H1 (cell line): ENCODE results near the gene VPS41. TPM values are rescaled to one million over a fixed set of nuclear protein-coding genes. Genes with fewer than 3 reads are reported as not detected.

Experiments used
- CTCF ChIA-PET: fragments of 300-600 bp; sonication (Branson Sonifier 250); formaldehyde crosslinking; loops from one replicate; lab custom pipeline; 2021; ENCODE audit not compliant: partially characterized antibody; lab: Charles Lee
- POLR2A ChIA-PET: fragments of 300-600 bp; sonication (Branson Sonifier 250); formaldehyde crosslinking; loops from one replicate; lab custom pipeline; 2021; ENCODE audit warnings: inconsistent platforms; ENCODE audit not compliant: partially characterized antibody; lab: Charles Lee
- DNase-seq, 2 experiments: peaks; one replicate each; pipeline versions ENCODE4 v3.0.0 to v3.0.0-alpha.2; 2010 to 2022; ENCODE audit warnings: low spot score in 2 of 2, low read depth in 1 of 2, mixed read lengths in 1 of 2
- FAIRE-seq: peaks from 2 replicates; lab custom pipeline; 2011; peaks lifted over from hg19 to GRCh38; lab: Jason Lieb, UNC
- H2AFZ ChIP-seq: 2 replicates; pipeline ENCODE4 v1.8.1; 2012; ENCODE audit warnings: low read length, inconsistent platforms
- H2AK5ac ChIP-seq: 2 replicates; pipeline ENCODE4 v1.6.1; 2013; ENCODE audit warnings: low read depth, low read length
- H2BK120ac ChIP-seq: replicated peaks from 2 replicates; pipeline ENCODE3; 2013; ENCODE audit warnings: low read depth, low read length, inconsistent platforms
- H2BK12ac ChIP-seq: 2 replicates; pipeline ENCODE4 v1.6.1; 2013; ENCODE audit warnings: low read depth, low read length
- H2BK15ac ChIP-seq: 2 replicates; pipeline ENCODE4 v1.6.1; 2013; ENCODE audit warnings: low read length
- H2BK20ac ChIP-seq: 2 replicates; pipeline ENCODE4 v1.6.1; 2013; ENCODE audit warnings: low read length
- H2BK5ac ChIP-seq: 2 replicates; pipeline ENCODE4 v1.6.1; 2013; ENCODE audit warnings: low read depth, low read length
- H3K14ac ChIP-seq: 2 replicates; pipeline ENCODE4 v1.6.1; 2013; ENCODE audit warnings: inconsistent platforms; ENCODE audit not compliant: insufficient read length
- H3K18ac ChIP-seq: 2 replicates; pipeline ENCODE4 v1.6.1; 2013; ENCODE audit warnings: low read length; ENCODE audit errors: extremely low read depth
- H3K23ac ChIP-seq: 2 replicates; pipeline ENCODE4 v1.6.1; 2013; ENCODE audit warnings: inconsistent platforms; ENCODE audit not compliant: insufficient read length
- H3K23me2 ChIP-seq: 2 replicates; pipeline ENCODE4 v1.6.1; 2013; ENCODE audit warnings: low read depth, low read length
- H3K27ac ChIP-seq: 2 replicates; pipeline ENCODE4 v1.6.1; 2011; ENCODE audit warnings: low read depth, low read length, inconsistent platforms
- H3K27me3 ChIP-seq, 4 experiments: replicated peaks in 1 of 4; 1 replicate in 1 of 4; 2 replicates in 3 of 4; pipeline versions ENCODE4 v1.6.1 to v1.8.1; 2011 to 2013; ENCODE audit warnings: low read length in 3 of 4, mild to moderate bottlenecking in 3 of 4, inconsistent platforms in 2 of 4, mixed read lengths in 2 of 4, moderate library complexity in 1 of 4; ENCODE audit not compliant: control insufficient read depth in 3 of 4, insufficient read depth in 3 of 4; ENCODE audit errors: extremely low read depth in 1 of 4
- H3K36me3 ChIP-seq, 4 experiments: 2 replicates each; pipeline versions ENCODE4 v1.6.1 to v1.8.1; 2011 to 2013; ENCODE audit warnings: mild to moderate bottlenecking in 4 of 4, low read length in 3 of 4, moderate library complexity in 2 of 4, control low read depth in 1 of 4, inconsistent platforms in 1 of 4; ENCODE audit not compliant: insufficient read depth in 4 of 4, control insufficient read depth in 2 of 4
- H3K4ac ChIP-seq: replicated peaks from 2 replicates; pipeline ENCODE3; 2013; ENCODE audit warnings: low read length, low read depth, mixed read lengths, inconsistent platforms; ENCODE audit not compliant: insufficient read length
- H3K4me1 ChIP-seq, 4 experiments: replicated peaks in 1 of 4; 1 replicate in 1 of 4; 2 replicates in 3 of 4; pipeline versions ENCODE4 v1.6.1 to v1.8.1; 2011 to 2013; ENCODE audit warnings: low read length in 3 of 4, inconsistent platforms in 2 of 4, mixed read lengths in 1 of 4; ENCODE audit not compliant: insufficient read depth in 4 of 4, control insufficient read depth in 3 of 4
- H3K4me2 ChIP-seq, 2 experiments: 2 replicates each; pipeline versions ENCODE4 v1.6.1 to v1.8.1; 2011 to 2013; ENCODE audit warnings: low read depth in 2 of 2, low read length in 2 of 2, control low read depth in 1 of 2, inconsistent platforms in 1 of 2, mild to moderate bottlenecking in 1 of 2; ENCODE audit not compliant: insufficient read depth in 1 of 2
- H3K4me3 ChIP-seq, 4 experiments: fragments of 200-600, 300-600 bp in 1 of 4; sonication (generic), shearing (Covaris generic), sonication (Bioruptor Twin) in 1 of 4; 2 replicates each; pipeline versions ENCODE4 v1.5.1 to v1.8.1; 2011 to 2016; ENCODE audit warnings: low read length in 4 of 4, low read depth in 3 of 4, control low read depth in 2 of 4, inconsistent platforms in 2 of 4, mild to moderate bottlenecking in 2 of 4, mixed read lengths in 1 of 4, moderate library complexity in 1 of 4; ENCODE audit not compliant: insufficient read depth in 2 of 4; ENCODE audit errors: extremely low read depth in 1 of 4
- H3K56ac ChIP-seq: replicated peaks from 2 replicates; pipeline ENCODE3; 2013; ENCODE audit warnings: low read depth, mild to moderate bottlenecking, mixed read lengths, low read length, inconsistent platforms; ENCODE audit not compliant: insufficient read length
- H3K79me1 ChIP-seq: 2 replicates; pipeline ENCODE4 v1.6.1; 2013; ENCODE audit warnings: low read depth, low read length, control low read depth
- H3K79me2 ChIP-seq, 2 experiments: 2 replicates each; pipeline versions ENCODE4 v1.6.1 to v1.8.1; 2012 to 2013; ENCODE audit warnings: low read length in 2 of 2, mild to moderate bottlenecking in 2 of 2, inconsistent platforms in 1 of 2; ENCODE audit not compliant: insufficient read depth in 2 of 2, control insufficient read depth in 1 of 2
- H3K9ac ChIP-seq, 4 experiments: replicated peaks in 1 of 4; 1 replicate in 1 of 4; 2 replicates in 3 of 4; pipeline versions ENCODE4 v1.6.1 to v1.8.1; 2011 to 2013; ENCODE audit warnings: low read depth in 3 of 4, low read length in 3 of 4, control low read depth in 2 of 4, mild to moderate bottlenecking in 2 of 4, moderate library complexity in 2 of 4, inconsistent platforms in 1 of 4; ENCODE audit errors: extremely low read depth in 1 of 4
- H3K9me3 ChIP-seq, 2 experiments: 2 replicates each; pipeline versions ENCODE4 v1.6.1 to v1.8.1; 2012 to 2013; ENCODE audit warnings: mild to moderate bottlenecking in 2 of 2, moderate library complexity in 2 of 2, control low read depth in 1 of 2, inconsistent platforms in 1 of 2, low read depth in 1 of 2, low read length in 1 of 2, mixed read lengths in 1 of 2; ENCODE audit not compliant: insufficient read depth in 2 of 2
- H4K20me1 ChIP-seq, 2 experiments: replicated peaks in 1 of 2; 2 replicates each; pipeline versions ENCODE3 to v1.8.1; 2011 to 2013; ENCODE audit warnings: inconsistent platforms in 2 of 2, low read length in 2 of 2, mild to moderate bottlenecking in 1 of 2; ENCODE audit not compliant: insufficient read depth in 2 of 2, control insufficient read depth in 1 of 2
- H4K5ac ChIP-seq: 2 replicates; pipeline ENCODE4 v1.6.1; 2013; ENCODE audit warnings: low read length, low read depth, mixed read lengths, inconsistent platforms; ENCODE audit not compliant: insufficient read length
- H4K8ac ChIP-seq: 2 replicates; pipeline ENCODE4 v1.8.0; 2013; ENCODE audit warnings: mild to moderate bottlenecking, moderate library complexity, low read length, inconsistent platforms; ENCODE audit not compliant: insufficient read depth; ENCODE audit errors: extremely low read depth
- H4K91ac ChIP-seq: replicated peaks from 2 replicates; pipeline ENCODE3; 2013; ENCODE audit warnings: low read length, mixed read lengths, inconsistent platforms; ENCODE audit not compliant: insufficient read length
- CHD1 ChIP-seq: IDR thresholded peaks from 2 replicates; pipeline ENCODE4 v1.6.1; 2012; ENCODE audit warnings: low read depth, low read length, improper control_type of control experiment
- GTF2F1 ChIP-seq: IDR thresholded peaks from 2 replicates; pipeline ENCODE4 v1.6.1; 2012; ENCODE audit warnings: low read depth, low read length, improper control_type of control experiment, borderline replicate concordance
- NANOG ChIP-seq: IDR thresholded peaks from 2 replicates; pipeline ENCODE4 v1.6.1; 2011; ENCODE audit warnings: low read length, low read depth, mild to moderate bottlenecking, inconsistent platforms; ENCODE audit not compliant: insufficient read depth, poor library complexity, severe bottlenecking
- POLR2AphosphoS5 ChIP-seq: IDR thresholded peaks from 2 replicates; pipeline ENCODE4 v1.6.1; 2011; ENCODE audit warnings: low read depth, low read length
- SIN3A ChIP-seq, 2 experiments: IDR thresholded peaks in 1 of 2; conservative IDR thresholded peaks in 1 of 2; 2 replicates each; pipeline ENCODE4 v1.6.1; 2011 to 2012; ENCODE audit warnings: low read length in 2 of 2, improper control_type of control experiment in 1 of 2, low read depth in 1 of 2, mild to moderate bottlenecking in 1 of 2
- SP4 ChIP-seq: IDR thresholded peaks from 2 replicates; pipeline ENCODE4 v1.6.1; 2012; ENCODE audit warnings: low read length, inconsistent platforms
- TAF7 ChIP-seq: optimal IDR thresholded peaks from 2 replicates; pipeline ENCODE3; 2011; ENCODE audit warnings: low read depth, mild to moderate bottlenecking, inconsistent platforms, low read length, moderate library complexity, borderline replicate concordance
- WGBS, 2 experiments: shearing (Covaris generic) in 1 of 2; methylation state at CpG; one replicate each; pipeline versions ENCODE4 v1.1.6 to v1.1.7; 2013 to 2015; ENCODE audit warnings: low lambda C conversion rate in 2 of 2, mixed read lengths in 2 of 2, inconsistent platforms in 1 of 2, low coverage in 1 of 2, missing lambda C conversion rate in 1 of 2; ENCODE audit not compliant: insufficient replicate concordance in 2 of 2, insufficient coverage in 1 of 2, insufficient read length in 1 of 2; ENCODE audit errors: extremely low coverage in 1 of 2, missing lambda C conversion rate in 1 of 2; 5-methylcytosine and 5-hydroxymethylcytosine counted together
- polyA plus RNA-seq, 7 experiments: library from polyadenylated mRNA; depleted of rRNA in 3 of 7; stranded (reverse) in 5 of 7; unstranded in 2 of 7; fragments of >200 nt in 5 of 7; fragments of 200-250 nt in 2 of 7; gene quantifications; 1 replicate in 5 of 7; 2 replicates in 1 of 7; 4 replicates in 1 of 7; pipeline versions ENCODE4 v1.2.1 to v1.2.3, GENCODE V29; 2011 to 2013; ENCODE audit warnings: missing spikeins in 2 of 7, mixed read lengths in 2 of 7
- total RNA-seq: library from RNA; stranded (reverse); fragmentation: NEBNext Ultra II Directional; extraction: Animal tissue kit (Norgen Biotek cat#: 25700); gene quantifications from 2 replicates; pipeline ENCODE4 v1.2.1, GENCODE V29; 2021

The VPS41 gene
- total and polyA plus RNA-seq, 2 of the 8 experiments (the other 6 are each of a cell fraction or from before 2014, with no cell fraction given): 10.7 to 63.3 TPM

DNA sequence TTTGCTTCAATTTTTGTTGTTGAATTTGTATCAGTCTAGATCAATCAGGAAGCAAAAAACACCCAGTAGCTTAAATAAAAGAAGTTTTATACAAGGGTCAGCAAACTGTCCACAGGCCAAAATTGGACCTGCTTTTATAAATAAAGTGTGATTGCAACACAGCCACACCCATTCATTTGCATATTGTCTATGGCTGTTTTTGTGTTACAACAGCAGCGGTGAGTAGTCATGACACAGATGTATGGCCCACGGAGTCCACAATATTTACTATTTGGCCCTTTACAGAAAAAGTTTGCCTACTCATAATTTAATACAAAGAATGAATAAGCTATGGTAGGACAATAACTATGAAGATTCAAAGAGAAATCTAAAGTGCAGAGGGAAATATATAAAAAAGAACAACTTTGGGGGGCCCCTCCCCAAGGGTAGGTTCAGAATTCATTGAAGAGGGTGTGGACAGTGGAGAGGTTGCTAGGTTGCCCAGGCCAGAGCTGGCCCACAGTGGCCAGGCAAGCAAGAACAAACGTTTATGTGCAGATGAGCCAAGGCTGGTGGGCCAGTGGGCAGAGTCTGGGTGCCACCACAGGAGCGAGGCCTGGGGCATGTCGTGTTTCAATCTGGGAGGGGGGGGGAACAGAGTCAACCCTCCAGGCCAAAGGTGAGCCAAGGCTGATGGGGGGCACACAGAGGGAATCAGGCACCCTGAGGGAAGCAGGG lies 230.9 kb downstream of the VPS41 start:
- no peaks in the 10 kb centered on the region for H4K20me1 ChIP-seq
- H2BK15ac ChIP-seq: no peak overlapping the region
- TF ChIP-seq POLR2AphosphoS5 (no peak), NANOG (no peak), SP4 (no peak), SIN3A (conservative IDR thresholded peaks at IDR 0.05 in 1 of 2, IDR thresholded peaks at IDR 0.05 in 1 of 2; ENCODE audit: low read depth in 1 of 2, low read length in 2 of 2) (no peak), GTF2F1 (no peak), CHD1 (no peak), TAF7 (no peak)
- no peak overlapping the region for H2AK5ac ChIP-seq
- no peak overlapping the region for H2BK12ac ChIP-seq
- H4K8ac ChIP-seq: peak overlapping the region; percentile 8; the same call in 1 of the 2 replicates
- H3K4me2 ChIP-seq: no peak overlapping the region
- H3K4me1 ChIP-seq: peaks cover 0 to 3% (median 0%) of the 10 kb centered on the region in 4 experiments; a peak in 1 of 7 replicates
- no peak overlapping the region for H2BK20ac ChIP-seq
- no peak for DNase-seq
- H2BK5ac ChIP-seq: no peak overlapping the region
- H4K91ac ChIP-seq: no peak overlapping the region
- no peaks in the 10 kb centered on the region for H3K27me3 ChIP-seq
- H3K18ac ChIP-seq: no peak overlapping the region
- no peak overlapping the region for H2BK120ac ChIP-seq
- H3K36me3 ChIP-seq: no peaks in the 10 kb centered on the region
- no peak overlapping the region for H4K5ac ChIP-seq
- no peak overlapping the region for H3K23ac ChIP-seq
- no peak overlapping the region for H3K4ac ChIP-seq
- ChIA-PET POLR2A (no interaction called here), CTCF (interaction anchor here (0.7 to 3.1 kb wide), 10 partner anchors 9 to 304 kb away, joined by 3 to 8 read pairs (median 3); no protein-coding TSS in a partner anchor)
- H3K79me1 ChIP-seq: no peaks in the 10 kb centered on the region
- no peak overlapping the region for H3K4me3 ChIP-seq
- H3K9ac ChIP-seq: no peak overlapping the region
- H3K79me2 ChIP-seq: no peaks in the 10 kb centered on the region
- no peak overlapping the region for H3K56ac ChIP-seq
- H3K23me2 ChIP-seq: no peaks in the 10 kb centered on the region
- no peak overlapping the region for H2AFZ ChIP-seq
- no peak overlapping the region for H3K27ac ChIP-seq
- no peak for FAIRE-seq
- H3K9me3 ChIP-seq: no peaks in the 10 kb centered on the region
- WGBS, 2 experiments: 85% methylated on average over 5 of the region's 5 CpGs; no CpG with 5 or more reads in 1 of the 2 experiments
- no peak overlapping the region for H3K14ac ChIP-seq
